ENCODE measurements around the gene RNF212. TPM values are rescaled to one million over a fixed set of nuclear protein-coding genes. Genes with fewer than 3 reads are reported as not detected.

The RNF212 gene
- total RNA-seq, 1 donor from 2014 or later, result 1.4 TPM

DNA sequence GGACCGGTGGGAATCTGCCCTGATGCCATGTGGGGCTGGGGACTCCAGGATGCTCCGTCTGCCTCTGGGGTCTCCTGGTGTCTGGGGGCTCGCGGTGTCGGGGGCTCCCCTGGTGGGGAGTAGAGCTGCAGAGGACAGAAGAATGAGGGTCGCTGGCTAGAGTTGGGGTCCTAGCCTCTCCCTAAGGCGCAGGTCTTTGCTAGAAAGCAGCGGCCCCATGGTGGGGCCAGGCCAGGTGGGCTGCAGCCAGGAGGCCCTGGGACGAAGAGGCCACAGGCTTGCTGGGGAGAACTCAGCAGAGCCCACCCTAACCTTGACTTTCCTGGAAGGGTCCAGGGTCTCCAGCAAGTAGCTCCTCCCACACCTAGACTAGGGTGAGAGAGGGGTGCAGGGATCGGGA, 80.5 kb downstream of the RNF212 start:
- no peak for ATAC-seq

GRCh38 chr4:1031956-1032795, 81.2 kb downstream of the RNF212 start:
- ATAC-seq, result no peak

DNA sequence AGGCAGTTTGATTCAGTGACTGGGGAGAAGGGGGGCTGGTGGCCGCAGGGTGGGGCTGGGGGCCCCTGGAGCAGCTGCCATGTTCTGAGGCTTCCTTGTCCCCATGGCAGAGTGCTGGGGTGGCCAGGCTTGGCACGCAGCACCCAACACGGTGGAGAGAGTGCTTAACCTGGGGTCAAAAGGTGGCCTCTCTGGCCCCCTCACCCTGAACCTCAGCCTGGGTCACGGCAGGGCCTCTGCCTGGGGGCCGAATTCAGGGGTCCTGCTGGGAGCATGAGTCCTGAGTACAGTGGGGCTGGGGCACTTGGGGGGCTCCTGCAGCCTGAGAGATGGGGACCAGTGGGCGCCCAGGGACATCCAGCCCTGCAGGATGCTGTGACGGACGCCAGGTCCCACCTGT, 82.0 kb downstream of the RNF212 start:
- ATAC-seq, result no peak

DNA sequence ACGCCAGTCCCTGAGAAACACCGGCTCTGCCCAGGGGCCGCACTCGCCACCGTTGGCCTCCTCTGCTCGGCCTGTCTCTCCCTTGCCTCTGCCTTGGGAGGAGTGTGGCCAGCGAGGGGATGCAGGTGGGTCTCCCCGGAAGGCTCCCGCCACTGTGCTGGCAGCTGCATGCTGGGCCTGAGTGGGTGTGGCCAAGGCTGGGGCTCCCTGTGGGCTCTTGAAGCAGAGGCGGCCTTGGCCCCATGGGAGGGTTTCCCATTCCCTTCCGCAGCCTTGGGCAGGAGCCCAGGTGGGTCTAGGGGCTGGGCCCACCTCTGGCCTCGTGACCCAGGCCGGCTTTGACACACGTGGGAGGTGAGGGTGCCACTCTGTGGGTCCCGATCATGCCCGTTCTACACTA, 82.8 kb downstream of the RNF212 start:
- no peak for ATAC-seq

DNA sequence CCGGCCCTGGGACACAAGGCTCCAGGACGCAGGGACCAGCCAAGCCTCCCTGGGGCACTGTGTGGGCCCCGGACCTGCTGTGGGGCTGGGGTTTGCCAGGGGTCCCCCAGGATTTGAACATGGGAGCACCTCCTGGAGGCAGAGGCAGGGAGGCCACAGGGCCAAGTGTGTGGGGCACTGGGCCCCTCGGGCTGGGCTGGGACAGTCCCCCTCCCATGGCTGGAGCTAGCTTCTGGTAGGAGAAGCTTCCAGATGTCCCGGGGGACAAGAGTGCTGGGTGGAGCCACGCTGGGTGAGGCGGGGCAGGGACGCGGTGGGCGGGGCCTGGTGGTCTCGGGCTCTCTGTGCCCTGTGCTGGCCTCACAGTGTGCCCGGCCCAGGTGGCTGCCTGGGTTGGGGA, 83.3 kb downstream of the RNF212 start:
- ATAC-seq, result no peak

DNA sequence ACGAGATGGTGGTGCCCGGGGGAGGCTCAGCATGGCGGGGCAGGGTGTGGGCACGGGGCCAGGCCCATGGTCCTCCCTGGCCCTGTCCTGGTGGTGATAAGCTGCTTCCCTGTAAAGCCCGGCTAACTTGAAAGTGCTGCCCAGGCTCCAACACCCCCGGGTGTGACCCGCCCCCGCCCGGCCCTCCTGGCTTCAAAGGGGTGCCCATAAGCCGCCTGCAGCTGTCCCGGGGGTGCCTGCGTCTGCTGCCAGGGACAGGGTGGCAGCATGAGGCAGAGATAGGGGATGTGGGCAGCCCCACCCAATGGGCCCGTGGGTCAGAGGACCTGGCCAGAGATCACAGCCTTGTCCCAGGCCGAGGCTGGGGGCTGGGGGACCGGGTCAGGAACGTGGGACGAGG, 83.8 kb downstream of the RNF212 start:
- no peak for ATAC-seq

DNA sequence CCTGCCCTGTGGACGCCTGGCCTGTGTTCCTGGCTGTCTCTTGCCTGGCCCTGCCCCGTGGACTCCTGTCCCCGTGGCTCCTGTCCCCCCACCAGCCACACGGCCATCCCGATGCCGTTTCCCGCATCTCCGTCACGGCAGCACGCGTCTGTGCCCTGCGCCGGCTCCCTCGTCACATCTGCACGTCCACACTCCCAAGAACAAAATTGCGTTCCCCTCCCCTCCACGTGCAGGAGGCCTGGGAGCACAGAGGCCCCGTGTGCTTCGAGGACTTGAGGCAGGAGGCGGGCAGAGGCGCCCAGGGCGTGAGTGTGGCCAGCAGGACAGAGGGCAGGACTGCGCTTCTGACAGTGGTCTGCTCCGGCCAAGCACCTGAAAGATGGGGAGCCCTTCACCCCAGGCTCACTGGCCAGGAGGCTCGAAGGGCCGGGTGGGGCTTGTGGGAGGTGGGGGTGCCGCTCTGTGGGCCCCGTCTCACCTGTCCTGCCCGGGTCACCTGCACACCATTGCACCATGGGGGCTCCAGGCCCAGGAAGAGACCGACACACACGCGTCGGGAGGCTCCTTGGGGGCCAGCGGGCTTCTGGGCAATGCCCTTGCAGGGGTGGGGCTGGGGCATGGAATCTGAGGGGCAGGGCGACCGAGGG, 84.7 kb downstream of the RNF212 start:
- ATAC-seq, result no peak

DNA sequence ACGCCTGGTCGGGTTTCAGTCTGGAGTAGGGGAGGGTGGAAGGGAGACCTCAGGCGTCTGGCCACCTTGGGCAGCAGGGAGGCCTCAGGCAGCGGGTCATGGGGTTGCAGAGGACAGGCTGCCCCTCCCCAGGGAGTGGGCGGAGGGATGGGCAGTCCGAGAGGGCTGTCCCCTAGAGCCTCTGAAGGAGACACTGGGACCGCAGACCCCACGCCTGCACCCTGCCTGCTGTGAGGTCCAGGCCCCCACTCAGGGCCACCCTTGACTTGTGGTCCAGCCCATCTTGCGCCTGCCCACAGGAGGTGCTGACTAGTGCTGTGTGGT, 85.5 kb downstream of the RNF212 start:
- ATAC-seq, result no peak

DNA sequence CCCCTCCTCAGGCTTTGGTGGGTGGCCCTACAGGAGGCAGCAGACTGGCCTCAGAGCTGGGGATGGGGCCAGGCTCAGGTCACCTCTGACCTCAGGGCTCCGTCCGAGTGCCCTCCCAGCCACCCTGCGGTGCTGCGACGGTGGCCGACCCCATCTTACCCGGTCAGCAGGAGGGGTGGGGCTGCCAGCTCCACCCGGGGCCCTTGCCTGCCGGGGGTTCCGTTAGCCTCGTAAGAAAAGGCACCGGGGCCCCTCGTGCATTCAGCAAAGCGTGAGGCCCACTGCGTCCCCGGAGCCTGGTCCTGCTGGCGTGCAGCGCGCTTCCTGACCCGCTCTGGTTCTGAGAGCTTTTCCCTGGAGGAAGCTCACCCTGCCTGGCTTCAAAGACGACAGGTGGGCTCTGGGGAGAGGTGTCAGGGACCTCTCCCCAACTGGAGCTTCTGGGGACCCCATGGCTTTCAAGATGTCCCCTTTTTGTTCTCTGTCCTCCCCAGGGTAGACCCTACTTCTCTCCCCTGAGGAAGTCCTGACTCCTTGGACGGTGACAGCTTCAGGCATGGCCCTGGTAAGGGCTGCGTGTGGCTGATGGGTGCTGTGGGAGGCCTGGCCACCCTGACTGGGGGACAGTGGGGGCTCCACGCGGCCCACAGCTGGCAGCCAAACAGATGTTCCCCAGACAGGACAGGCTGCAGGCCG, 86.0 kb downstream of the RNF212 start:
- no peak for ATAC-seq

DNA sequence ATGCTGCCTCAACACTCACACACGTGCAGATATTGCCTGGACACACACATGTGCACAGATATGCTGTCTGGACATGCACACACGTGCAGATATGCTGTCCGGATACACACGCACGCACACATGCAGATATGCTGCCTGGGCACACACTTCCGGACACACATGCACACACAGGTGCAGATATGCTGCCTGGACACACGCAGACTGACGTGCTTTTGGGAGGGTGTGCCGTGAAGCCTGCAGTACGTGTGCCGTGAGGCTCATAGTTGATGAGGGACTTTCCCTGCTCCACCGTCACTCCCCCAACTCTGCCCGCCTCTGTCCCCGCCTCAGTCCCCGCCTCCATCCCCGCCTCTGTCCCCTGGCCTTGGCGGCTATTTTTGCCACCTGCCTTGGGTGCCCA, 87.2 kb downstream of the RNF212 start:
- ATAC-seq, result peak; percentile 73

DNA sequence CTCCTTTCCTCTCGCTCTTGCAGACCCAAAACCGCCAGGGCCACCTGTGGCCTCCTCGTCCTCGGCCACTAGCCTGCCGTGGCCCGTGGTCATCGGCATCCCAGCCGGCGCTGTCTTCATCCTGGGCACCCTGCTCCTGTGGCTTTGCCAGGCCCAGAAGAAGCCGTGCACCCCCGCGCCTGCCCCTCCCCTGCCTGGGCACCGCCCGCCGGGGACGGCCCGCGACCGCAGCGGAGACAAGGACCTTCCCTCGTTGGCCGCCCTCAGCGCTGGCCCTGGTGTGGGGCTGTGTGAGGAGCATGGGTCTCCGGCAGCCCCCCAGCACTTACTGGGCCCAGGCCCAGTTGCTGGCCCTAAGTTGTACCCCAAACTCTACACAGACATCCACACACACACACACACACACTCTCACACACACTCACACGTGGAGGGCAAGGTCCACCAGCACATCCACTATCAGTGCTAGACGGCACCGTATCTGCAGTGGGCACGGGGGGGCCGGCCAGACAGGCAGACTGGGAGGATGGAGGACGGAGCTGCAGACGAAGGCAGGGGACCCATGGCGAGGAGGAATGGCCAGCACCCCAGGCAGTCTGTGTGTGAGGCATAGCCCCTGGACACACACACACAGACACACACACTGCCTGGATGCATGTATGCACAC, 88.3 kb downstream of the RNF212 start:
- no peak for ATAC-seq

- ATAC-seq, result no peak
These were observed 89.2 kb downstream of the RNF212 start for GRCh38 chr4:1023895-1024740.

DNA sequence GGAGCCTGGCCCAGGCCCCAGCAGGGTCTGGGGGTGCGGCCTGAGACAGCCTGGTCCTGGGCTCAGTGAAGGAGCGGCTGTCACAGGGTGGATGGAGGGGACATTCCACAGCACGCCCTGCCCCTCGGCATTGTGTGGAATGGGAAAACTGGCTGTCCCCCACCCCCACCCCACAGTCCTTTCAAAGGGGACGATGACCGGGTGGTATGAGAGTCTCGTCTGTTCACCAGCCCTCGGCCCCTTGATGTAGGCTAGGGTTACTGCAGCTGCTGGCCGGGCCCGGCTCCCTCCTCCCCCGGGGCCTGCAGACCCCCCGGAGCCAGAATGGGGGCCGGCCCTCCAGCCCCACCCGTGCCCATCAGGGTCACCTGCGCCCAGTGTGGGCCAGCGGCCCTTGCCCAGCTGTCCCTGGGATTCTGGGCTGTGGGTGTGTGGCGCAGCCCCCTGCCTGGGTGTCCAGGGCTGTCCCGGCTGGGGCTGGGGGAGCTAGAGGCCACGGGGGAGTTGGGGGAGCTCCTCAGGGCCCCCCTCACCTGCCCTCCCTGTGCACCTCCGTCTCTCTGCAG, 90.2 kb downstream of the RNF212 start:
- no peak for ATAC-seq

- ATAC-seq, result no peak
These were observed 90.7 kb downstream of the RNF212 start for GRCh38 chr4:1022739-1023066.

GRCh38 chr4:1022051-1022738, 91.2 kb downstream of the RNF212 start:
- ATAC-seq, result no peak

Other genes starting within 250 kb of the RNF212 start
- 69.1 TPM for gene GAK, start 181.2 kb downstream of the RNF212 start, total RNA-seq
- 11.2 TPM for gene TMEM175, start 181.1 kb downstream of the RNF212 start, total RNA-seq
- gene DGKQ, start 140.0 kb downstream of the RNF212 start, total RNA-seq, result 12.0 TPM
- 8.8 TPM for gene IDUA, start 126.5 kb downstream of the RNF212 start, total RNA-seq
- gene SLC26A1, start 120.2 kb downstream of the RNF212 start, total RNA-seq, result not detected
- 2.2 TPM for gene FGFRL1, start 101.9 kb downstream of the RNF212 start, total RNA-seq
- gene SPON2, start 59.0 kb upstream of the RNF212 start, total RNA-seq, result 9.4 TPM
- 89.4 TPM for gene CTBP1, start 135.6 kb upstream of the RNF212 start, total RNA-seq
- 59.4 TPM for gene MAEA, start 176.3 kb upstream of the RNF212 start, total RNA-seq
- gene UVSSA, start 233.6 kb upstream of the RNF212 start, total RNA-seq, result 11.0 TPM